Loucy (cell line): ENCODE data around the gene ZNF784.

ENCODE experiments used
- CTCF ChIP-seq: fragments of 200-600 bp; sonication (generic); conservative IDR thresholded peaks from 2 replicates; pipeline ENCODE4 v1.5.1; 2014; ENCODE audit warnings: mild to moderate bottlenecking, antibody characterized with exemption, low read length
- EZH2phosphoT487 ChIP-seq: fragments of 200-600 bp; IDR thresholded peaks from 2 replicates; pipeline ENCODE4 v1.6.1; 2018; ENCODE audit warnings: antibody characterized with exemption, mild to moderate bottlenecking, moderate library complexity, borderline replicate concordance

GRCh38 chr19:55641426-55642152, 17.2 kb upstream of the ZNF784 start:
- TF ChIP-seq CTCF, result no peak
- no peak for TF ChIP-seq EZH2phosphoT487
